Measurements from ENCODE around the gene ASAP2. TPM values are rescaled to one million over a fixed set of nuclear protein-coding genes. Genes with fewer than 3 reads are reported as not detected.

Gene ASAP2
- total RNA-seq, 1 experiment from 2014 or later: 60.3 TPM

DNA sequence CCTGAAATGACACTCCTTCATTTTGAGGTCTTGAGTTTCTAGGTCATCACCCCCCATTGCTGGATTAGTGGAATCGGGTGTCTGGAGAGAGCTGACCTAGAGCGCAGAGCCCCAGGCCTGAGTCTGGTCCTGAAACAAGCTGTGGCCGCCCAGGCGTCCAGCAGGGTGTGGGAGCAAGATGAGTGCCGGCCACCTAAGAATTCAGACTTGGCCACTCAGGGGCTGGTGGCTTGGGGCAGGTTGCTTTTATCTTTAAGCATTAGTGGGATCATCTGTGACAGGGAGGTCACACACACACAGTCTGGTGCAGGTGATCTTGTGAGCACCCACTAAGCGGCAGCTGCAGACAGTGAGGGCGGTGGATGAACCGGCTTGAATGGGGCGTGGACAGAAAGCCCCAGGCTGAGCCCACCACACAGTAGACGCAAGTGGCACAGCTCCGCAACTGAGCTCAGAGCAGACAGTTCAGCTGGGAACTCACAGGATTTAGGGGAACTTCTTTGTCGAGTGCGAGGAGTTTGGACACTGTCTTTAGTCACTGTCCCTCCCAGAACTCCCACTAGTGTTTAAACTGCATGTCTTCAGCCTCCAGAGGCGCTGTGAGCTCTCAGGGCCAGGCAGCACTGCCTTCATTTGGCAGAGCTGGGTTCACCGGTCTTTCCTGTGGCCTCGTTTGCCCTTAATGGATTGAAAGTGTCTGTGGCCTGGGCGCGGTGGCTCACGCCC lies 195.2 kb downstream of the ASAP2 start:
- H3K27ac ChIP-seq: no peak overlapping the region
- no peaks in the 10 kb centered on the region for H3K9me2 ChIP-seq (ENCODE audit: insufficient read depth)
- no peak overlapping the region for H2AFZ ChIP-seq
- no peaks in the 10 kb centered on the region; the same call in 1 of the 2 replicates for H4K20me1 ChIP-seq (ENCODE audit: insufficient read depth)
- no peaks in the 10 kb centered on the region for H3K79me2 ChIP-seq (ENCODE audit: low read depth)
- peaks cover 42% of the 10 kb centered on the region for H3K4me1 ChIP-seq (replicated peaks; ENCODE audit: insufficient read depth)
- no peak overlapping the region for H3K4me2 ChIP-seq
- intact Hi-C loops (cut with micrococcal nuclease; ENCODE audit: unreplicated experiment): no loop called here
- BruUV-seq (replicated peaks): no TSS peak
- POLR2A ChIA-PET (ENCODE audit: unreplicated experiment): no interaction called here
- CTCF ChIA-PET: no interaction called here
- no peak for DNase-seq
- no peak overlapping the region for H3K4me3 ChIP-seq
- H3K36me3 ChIP-seq (ENCODE audit: low read depth): peaks cover 44% of the 10 kb centered on the region
- no peaks in the 10 kb centered on the region for H3K27me3 ChIP-seq (ENCODE audit: insufficient read depth, low read depth)
- peaks cover 71% of the 10 kb centered on the region for H3F3A ChIP-seq (ENCODE audit: insufficient read depth, low read depth)
- no peaks in the 10 kb centered on the region for H3K9me3 ChIP-seq (ENCODE audit: insufficient read depth, low read depth)
- TF ChIP-seq, protein P1, sequence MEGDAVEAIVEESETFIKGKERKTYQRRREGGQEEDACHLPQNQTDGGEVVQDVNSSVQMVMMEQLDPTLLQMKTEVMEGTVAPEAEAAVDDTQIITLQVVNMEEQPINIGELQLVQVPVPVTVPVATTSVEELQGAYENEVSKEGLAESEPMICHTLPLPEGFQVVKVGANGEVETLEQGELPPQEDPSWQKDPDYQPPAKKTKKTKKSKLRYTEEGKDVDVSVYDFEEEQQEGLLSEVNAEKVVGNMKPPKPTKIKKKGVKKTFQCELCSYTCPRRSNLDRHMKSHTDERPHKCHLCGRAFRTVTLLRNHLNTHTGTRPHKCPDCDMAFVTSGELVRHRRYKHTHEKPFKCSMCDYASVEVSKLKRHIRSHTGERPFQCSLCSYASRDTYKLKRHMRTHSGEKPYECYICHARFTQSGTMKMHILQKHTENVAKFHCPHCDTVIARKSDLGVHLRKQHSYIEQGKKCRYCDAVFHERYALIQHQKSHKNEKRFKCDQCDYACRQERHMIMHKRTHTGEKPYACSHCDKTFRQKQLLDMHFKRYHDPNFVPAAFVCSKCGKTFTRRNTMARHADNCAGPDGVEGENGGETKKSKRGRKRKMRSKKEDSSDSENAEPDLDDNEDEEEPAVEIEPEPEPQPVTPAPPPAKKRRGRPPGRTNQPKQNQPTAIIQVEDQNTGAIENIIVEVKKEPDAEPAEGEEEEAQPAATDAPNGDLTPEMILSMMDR (conservative IDR thresholded peaks at IDR 0.05): no peak
- no peak for TF ChIP-seq EZH2 (IDR thresholded peaks at IDR 0.05; ENCODE audit: low read depth)

GRCh38 chr2:9403924-9404323 lies 197.3 kb downstream of the ASAP2 start:
- POLR2A ChIA-PET (ENCODE audit: unreplicated experiment): no interaction called here
- no TSS peak for BruUV-seq (replicated peaks)
- Histone ChIP-seq H3K27ac (peak overlapping the region; percentile 25), H3K79me2 (ENCODE audit: low read depth) (no peaks in the 10 kb centered on the region), H2AFZ (no peak overlapping the region), H3K4me3 (no peak overlapping the region), H3K9me3 (ENCODE audit: insufficient read depth, low read depth) (no peaks in the 10 kb centered on the region), H3K36me3 (ENCODE audit: low read depth) (peaks cover 35% of the 10 kb centered on the region), H3F3A (ENCODE audit: insufficient read depth, low read depth) (peaks cover 74% of the 10 kb centered on the region), H3K4me2 (0 out of 2 replicates have a peak overlapping the region, but pooled peaks have one; percentile 1), H3K4me1 (replicated peaks; ENCODE audit: insufficient read depth) (peaks cover 42% of the 10 kb centered on the region), H4K20me1 (ENCODE audit: insufficient read depth) (no peaks in the 10 kb centered on the region; the same call in 1 of the 2 replicates), H3K9me2 (ENCODE audit: insufficient read depth) (no peaks in the 10 kb centered on the region), H3K27me3 (ENCODE audit: insufficient read depth, low read depth) (no peaks in the 10 kb centered on the region)
- CTCF ChIA-PET: no interaction called here
- DNase-seq: peak in 1 of 2 experiments; percentile 60
- TF ChIP-seq, protein P1 (conservative IDR thresholded peaks at IDR 0.05): no peak
- no peak for TF ChIP-seq EZH2 (IDR thresholded peaks at IDR 0.05; ENCODE audit: low read depth)
- intact Hi-C loops (cut with micrococcal nuclease; ENCODE audit: unreplicated experiment): no loop called here

DNA sequence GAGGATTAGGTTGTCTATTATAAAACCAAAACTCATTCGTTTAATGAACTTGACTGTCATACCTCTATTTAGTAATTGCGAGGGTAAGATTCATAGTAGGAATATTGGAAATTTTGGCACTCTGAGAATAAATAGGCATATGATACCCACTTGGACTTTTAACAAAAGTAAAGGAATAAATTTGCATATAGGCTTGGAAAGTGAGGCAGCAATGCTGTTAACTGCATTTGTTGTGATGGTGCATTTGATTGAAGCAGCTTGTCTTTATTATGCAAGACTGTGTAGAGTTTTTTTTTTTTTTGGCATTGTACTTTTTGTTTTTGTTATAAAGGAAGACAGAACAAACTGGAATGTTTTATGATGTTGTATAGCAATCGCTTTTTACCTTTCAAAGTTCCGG lies 197.8 kb downstream of the ASAP2 start:
- H3K4me2 ChIP-seq: no peak overlapping the region
- no peaks in the 10 kb centered on the region for H3K9me2 ChIP-seq (ENCODE audit: insufficient read depth)
- CTCF ChIA-PET: no interaction called here
- no peak overlapping the region for H2AFZ ChIP-seq
- no peaks in the 10 kb centered on the region for H3K79me2 ChIP-seq (ENCODE audit: low read depth)
- intact Hi-C loops (cut with micrococcal nuclease; ENCODE audit: unreplicated experiment): no loop called here
- H3F3A ChIP-seq (ENCODE audit: insufficient read depth, low read depth): peaks cover 74% of the 10 kb centered on the region
- POLR2A ChIA-PET (ENCODE audit: unreplicated experiment): no interaction called here
- TF ChIP-seq EZH2 (IDR thresholded peaks at IDR 0.05; ENCODE audit: low read depth): no peak
- TF ChIP-seq, protein P1 (conservative IDR thresholded peaks at IDR 0.05): no peak
- BruUV-seq (replicated peaks): no TSS peak
- DNase-seq: no peak
- no peaks in the 10 kb centered on the region for H3K9me3 ChIP-seq (ENCODE audit: insufficient read depth, low read depth)
- no peak overlapping the region; the same call in 1 of the 2 replicates for H3K27ac ChIP-seq
- peaks cover 35% of the 10 kb centered on the region for H3K36me3 ChIP-seq (ENCODE audit: low read depth)
- H3K4me1 ChIP-seq (replicated peaks; ENCODE audit: insufficient read depth): peaks cover 37% of the 10 kb centered on the region
- no peaks in the 10 kb centered on the region; the same call in 1 of the 2 replicates for H4K20me1 ChIP-seq (ENCODE audit: insufficient read depth)
- H3K27me3 ChIP-seq (ENCODE audit: insufficient read depth, low read depth): no peaks in the 10 kb centered on the region
- H3K4me3 ChIP-seq: no peak overlapping the region

Data from PC-9 (cell line).